GM18868 (cell line): Measurements from ENCODE around the gene DOCK9.

ENCODE experiments used
- ATAC-seq: cut with Tn5 transposase; IDR thresholded peaks from one replicate; pipeline ENCODE4 v1.9.1; 2021; ENCODE audit warnings: mild to moderate bottlenecking, moderate library complexity; ENCODE audit not compliant: unreplicated experiment

The DOCK9 gene

DNA sequence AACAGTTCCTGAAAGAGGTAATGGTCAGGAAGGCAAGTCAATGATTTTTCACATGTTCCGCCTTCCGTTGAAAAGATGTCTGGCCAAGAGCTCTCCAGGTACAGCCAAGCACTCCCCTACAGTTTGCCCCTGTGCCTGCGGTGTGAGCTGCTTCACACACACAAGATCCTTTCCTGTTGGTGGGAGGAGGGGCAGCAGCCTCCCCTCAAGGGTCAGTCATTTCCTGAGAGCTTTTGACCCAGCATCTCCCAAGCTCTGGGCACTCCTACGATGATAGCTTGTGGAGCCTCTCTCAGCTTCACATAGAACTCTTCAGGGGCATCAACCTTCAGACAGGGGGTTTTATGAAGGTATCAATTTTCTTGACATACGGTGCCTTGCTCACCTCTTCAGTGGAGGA lies 86.9 kb downstream of the DOCK9 start:
- ATAC-seq: no peak

GRCh38 chr13:98890186-98890585 lies 87.7 kb downstream of the DOCK9 start:
- ATAC-seq: no peak

- peak; percentile 77 for ATAC-seq
Observed at GRCh38 chr13:98889419-98890085, 88.3 kb downstream of the DOCK9 start.

DNA sequence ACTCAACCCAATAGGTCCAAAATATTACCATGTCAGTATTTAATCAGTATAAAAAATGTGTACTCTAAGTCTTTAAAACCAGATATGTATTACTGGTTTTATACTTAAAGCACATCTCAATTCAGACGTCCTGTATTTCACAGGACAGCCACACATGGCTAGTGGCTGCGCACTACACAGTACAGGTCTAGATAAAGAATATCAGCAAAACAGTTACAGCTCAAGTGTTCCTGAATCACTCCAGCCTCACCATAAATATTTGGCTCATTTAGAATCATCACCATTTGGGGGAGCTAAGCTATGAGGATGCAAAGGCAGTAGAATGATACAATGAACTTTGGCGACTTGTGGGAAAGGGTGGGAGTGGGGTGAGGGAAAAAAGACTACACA lies 89.0 kb downstream of the DOCK9 start:
- ATAC-seq: no peak

- no peak for ATAC-seq
Observed at GRCh38 chr13:98888222-98888889, 89.5 kb downstream of the DOCK9 start.

DNA sequence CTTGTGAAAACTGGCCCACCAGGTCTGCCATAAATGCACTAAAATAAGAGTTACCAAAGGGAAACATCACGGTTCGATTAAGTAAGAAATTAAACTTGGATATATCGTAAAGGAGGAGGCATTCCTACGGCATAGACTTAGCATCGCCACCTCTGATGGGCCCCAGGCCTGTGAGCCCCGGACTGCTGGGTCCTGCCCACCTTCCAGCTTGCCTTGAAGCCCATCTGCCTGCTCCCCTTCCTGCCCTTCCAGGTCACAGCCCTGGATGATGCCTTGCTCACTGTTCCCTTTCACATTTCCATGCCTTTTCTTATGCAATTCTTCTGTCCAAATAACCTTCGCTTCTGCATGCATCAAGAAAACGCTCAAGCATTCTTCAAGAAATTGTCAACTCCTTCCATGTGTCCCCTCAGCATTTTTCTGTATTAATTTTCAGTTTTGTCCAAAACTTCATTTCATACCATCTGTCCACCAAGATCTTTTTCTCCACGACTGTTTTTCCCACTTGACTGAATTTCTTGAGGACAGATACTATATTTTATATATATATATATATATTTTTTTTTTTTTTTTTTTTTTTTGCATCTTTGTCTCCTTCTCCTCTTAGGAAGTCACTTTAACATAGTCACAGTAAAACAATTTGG lies 91.2 kb downstream of the DOCK9 start:
- no peak for ATAC-seq

- no peak for ATAC-seq
Observed at GRCh38 chr13:98885600-98885999, 92.3 kb downstream of the DOCK9 start.

DNA sequence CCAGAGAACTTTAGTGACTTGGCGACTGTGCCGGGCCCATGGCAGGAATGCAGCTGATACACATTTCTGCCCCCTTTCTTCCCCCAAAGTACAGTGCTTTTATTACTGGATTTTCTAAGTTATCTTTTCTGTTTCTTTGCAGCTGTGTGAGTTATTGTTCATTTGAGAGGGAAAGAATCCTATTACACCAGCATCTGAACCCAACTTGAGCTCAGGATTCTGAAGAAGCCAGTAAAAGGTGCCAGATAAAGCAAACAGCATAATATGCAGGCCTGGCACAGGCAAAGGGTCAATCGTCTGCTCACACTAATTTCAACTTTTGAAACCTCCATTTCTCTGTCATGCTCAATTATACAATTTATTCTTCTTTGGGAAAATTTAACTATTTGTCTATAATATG lies 93.9 kb downstream of the DOCK9 start:
- ATAC-seq: no peak

- no peak for ATAC-seq
Observed at GRCh38 chr13:98881390-98881789, 96.5 kb downstream of the DOCK9 start.

DNA sequence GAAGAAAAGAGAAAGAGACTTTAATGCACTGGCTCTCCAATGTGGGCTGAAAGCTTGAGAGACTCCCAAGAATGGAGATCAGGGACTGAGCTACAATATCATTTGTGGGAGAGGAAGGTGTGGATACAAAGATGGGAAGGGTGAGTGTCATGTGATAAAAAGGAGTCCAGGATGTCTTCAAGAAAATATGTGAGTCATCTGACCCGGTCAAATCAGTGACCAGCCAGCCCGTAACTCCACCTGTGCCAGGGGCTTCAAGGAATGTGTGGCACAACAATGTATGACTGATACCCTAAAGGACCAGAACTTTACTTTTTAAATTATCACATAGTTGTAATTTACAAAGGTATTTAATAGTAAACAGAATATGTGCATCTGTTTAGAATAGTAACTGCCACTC lies 97.2 kb downstream of the DOCK9 start:
- no peak for ATAC-seq

DNA sequence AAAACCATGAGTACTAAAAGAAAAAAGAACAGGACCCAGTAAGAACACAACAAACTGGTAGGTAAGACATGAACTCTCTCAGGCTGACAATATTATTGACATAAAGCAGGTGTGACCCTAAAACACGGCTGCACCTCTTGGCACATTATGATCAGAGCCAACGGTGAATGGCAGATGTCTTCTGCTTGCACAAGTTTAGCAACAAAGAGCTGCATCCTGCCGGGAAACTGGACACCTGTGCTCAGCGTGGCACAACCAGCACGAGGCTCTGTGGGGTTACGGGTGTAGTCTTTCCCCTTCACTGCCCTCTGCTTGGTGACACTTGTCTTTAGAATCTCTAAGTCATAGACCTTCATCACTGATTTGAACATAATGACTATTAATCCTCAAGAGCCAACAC lies 97.9 kb downstream of the DOCK9 start:
- no peak for ATAC-seq

GRCh38 chr13:98879127-98879520 lies 98.7 kb downstream of the DOCK9 start:
- ATAC-seq: no peak

DNA sequence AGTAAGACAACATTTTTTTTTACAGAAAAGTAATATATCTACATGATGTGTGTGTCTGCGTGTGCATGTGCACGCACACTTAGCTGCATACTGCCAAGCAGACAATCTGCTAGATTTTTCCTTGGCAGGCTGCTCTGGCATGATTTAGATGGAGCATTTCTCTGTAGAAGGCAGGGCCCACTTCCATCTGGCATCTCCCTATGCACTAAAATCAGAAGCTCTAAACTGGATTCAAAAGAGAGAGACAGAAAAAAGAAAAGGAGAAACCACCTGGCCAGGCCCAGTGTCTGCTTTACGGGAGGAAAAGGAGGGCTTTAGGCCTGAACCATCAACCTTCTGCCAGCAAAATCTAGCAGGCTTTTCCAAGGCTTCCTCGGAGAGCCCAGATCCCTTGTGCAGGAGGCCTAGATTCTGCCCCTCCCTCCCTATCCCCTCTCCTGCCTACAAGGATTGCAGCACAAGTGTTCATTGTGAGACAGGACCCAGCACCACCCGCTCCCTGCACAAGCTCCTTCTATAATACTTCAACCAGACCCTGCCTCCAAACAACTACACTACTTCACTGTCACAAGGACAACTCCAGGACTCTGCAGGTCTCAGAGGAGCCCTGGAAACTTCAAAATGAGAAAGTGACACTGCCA lies 99.3 kb downstream of the DOCK9 start:
- no peak for ATAC-seq

- ATAC-seq: no peak
Observed at GRCh38 chr13:98877936-98878335, 99.9 kb downstream of the DOCK9 start.

DNA sequence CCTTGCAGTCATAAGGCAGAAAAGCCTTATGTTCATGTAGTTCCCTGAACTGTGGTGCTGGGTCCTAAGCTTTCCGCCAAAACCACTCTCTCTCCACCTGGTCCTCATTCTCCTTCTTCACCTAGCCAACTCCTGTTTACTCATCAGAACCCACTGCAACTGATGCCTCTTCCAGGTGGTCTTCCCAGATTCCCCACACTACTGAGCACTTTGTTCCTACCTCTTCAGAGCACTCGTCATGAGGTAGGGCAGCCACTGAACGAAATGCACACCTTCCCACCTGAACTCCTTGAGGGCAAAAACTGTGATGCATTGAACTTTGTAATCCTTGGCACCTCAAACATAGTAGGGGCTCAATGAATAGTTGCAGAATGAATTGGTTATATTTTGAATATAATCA lies 100.4 kb downstream of the DOCK9 start:
- no peak for ATAC-seq

DNA sequence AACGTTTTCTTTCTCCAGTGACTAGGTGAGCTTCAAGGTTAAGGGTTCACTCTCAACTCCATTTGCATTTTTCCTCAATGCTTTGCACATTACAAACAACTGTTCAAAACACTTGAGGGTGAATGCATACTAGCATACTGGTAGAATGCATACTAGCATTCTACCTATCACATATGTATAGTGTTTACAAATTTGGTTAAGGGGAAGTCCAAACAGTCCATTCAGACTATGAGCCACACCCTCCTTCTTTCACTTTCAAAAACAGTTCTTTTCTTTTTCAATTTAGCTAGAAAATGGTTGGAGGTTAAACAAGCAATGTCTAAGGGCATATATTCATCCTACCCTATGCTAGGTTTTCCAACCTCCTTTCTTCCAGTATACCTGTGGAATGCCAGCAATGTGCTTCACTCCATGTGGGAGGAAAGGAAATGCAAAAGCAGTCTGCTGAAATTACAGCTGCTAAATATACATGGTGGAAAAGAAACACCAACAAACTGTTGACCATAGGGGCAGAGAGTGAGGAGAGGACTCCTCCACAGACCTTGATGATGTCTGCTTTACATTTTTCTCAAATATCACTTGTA lies 102.6 kb downstream of the DOCK9 start:
- peak; percentile 96 for ATAC-seq

DNA sequence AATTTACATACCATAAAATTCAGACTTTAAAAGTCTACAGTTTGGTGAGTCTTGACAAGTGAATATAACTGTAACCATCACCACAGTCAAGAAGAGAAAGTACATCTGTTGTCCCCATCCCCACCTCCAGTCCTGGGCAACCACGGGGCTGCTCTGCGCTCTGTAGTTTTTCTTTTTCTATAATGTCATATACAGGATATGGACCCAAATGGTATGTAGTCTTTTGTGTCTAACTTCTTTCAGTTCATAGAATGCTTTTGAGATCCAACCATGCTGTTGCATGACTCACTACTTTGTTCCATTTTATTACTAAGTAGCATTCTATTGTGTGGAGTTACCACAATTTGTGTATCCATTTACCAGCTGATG lies 103.9 kb downstream of the DOCK9 start:
- ATAC-seq: no peak

- no peak for ATAC-seq
Observed at GRCh38 chr13:98873377-98874028, 104.4 kb downstream of the DOCK9 start.

DNA sequence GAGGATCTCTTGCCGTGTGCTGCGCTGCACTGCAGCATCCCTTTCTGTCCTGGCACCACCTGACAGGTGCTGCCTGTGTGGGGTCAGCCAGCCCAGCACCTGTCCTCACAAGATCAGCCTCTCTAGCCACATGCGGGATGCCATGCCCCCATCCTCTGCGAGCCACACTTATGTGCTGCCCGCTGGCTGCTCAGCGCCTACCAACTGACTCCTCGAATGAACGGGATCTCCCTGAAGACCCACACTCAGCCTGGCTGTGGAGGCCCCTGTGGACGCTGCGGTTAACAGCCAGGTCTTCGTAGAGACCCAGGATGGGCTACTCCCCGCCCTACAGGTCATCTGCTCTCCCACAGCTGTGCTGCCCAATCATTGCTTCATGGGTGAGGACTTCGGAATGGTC lies 106.1 kb downstream of the DOCK9 start:
- ATAC-seq: no peak

DNA sequence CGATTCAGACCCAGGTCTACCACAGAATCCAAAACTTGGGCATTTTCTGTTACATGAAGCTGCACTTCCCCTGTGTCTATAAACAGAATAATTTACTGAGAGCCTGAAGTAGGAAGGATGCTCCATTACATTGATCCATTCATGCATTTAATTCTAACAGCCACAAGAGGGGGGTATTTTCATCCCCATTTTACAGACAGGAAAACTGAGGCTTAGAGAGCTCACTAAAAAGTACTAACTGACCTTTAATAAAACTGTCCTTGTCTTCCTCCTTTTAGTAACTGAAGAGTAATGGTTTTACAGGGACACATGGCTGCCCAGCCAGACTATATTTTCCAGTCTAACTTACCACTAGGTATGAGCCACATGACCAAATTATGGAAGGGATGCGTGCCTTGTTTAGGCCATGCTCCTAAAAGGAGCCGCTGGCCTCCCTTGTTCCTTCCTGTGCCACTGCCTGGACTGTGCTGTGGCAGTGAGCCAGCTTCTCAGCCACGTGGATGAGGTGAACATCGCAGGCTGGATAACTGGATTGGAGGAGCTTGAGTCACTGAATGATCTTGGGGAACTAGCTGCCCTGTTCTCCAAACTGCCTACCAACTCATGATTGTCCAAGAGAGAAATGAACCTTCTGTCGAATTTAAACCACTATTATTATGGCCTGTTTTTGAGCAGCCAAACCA lies 108.3 kb downstream of the DOCK9 start:
- no peak for ATAC-seq

GRCh38 chr13:98868932-98869331 lies 108.9 kb downstream of the DOCK9 start:
- no peak for ATAC-seq
